Stimulated activated CD4-positive, alpha-beta T cell treated with anti-CD3 and anti-CD28 coated beads, TNF-alpha, amount 100 ng/mL, for 24 hours (primary cell): ENCODE results near the gene LILRB2.
"Not testable (repeated sequence)": the region's sequence is repeated elsewhere in the genome, so short reads cannot be mapped to it uniquely, and the experiment has no call there.

ENCODE experiments used
- DNase-seq, 3 experiments: peaks; one replicate each; pipeline ENCODE4 v3.0.0-alpha.2; 2020; ENCODE audit warnings: low read depth in 3 of 3

LILRB2 gene

DNA sequence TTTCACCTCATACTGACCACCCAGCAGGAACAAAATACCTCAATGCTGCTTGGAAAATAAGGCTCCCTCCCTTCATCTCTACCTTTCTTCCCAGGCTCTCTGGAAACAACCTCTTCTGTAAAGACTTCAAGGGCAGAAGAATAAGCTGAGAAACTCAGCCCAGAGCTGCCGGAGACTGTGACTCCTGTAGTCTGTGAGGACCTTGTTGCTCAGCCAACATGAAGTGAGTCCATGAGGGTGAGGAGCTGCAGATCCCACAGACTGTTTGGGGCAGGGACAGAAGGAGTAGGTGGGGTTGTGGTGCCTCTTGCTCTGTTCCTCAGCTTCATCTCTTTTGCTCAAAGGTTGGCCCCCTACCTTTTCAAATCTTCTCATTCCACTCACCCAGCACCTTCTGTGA is 24.2 kb upstream of the LILRB2 start:
- no peak for DNase-seq

DNA sequence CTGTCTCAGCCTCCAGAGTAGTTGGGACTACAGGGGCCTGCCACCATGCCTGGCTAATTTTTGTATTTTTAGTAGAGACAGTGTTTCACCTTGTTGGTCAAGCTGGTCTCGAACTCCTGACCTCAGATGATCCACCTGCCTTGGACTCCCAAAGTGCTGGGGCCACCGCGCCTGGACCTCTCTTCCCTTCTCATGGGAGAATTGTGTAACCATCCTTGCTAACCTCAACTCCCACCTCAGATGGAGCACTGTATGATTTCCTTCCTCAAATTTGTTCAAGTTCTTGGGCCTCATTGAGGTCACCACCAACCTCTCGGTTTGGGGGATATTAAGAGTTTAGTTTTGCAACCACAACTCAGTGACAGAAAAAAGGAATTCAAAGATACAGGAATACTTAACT is 21.3 kb upstream of the LILRB2 start:
- DNase-seq, result no peak

DNA sequence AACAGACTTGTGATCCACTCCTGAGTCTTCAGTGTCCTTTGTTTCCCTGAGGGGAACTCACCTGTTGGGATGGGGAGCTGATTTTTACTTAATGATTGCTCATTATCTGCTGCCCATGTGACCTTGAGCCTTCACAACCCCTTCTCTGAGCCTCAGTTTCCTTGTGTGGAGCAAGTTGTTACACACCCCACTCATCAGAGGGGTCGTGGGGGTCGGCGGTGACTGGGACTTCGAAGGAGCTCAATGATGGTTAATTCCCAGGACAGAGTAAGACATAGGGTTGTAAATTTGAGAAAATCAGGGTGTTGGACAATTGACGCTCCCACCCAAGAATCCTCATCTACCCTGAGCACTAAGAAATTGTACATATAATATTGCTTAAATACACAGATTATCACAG is 18.6 kb upstream of the LILRB2 start:
- DNase-seq, result no peak

DNA sequence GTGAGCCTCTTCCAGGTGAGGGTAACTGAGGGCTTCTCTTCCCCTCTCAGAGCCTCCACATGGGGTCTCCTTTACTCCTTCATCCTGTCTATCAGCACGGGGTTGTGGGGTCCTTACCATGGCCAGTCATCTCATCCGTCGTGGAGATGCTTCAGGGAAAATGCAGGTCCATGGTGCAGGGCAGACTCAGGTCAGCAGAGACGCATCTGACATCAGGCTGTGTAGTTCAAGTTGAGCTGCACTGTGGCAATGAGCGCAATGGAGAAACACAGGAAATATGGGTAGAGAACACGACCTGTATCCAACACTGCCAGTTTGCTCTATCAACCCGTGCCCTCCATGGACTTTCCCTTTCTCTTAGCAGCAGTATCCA is 18.2 kb upstream of the LILRB2 start:
- no peak for DNase-seq

DNA sequence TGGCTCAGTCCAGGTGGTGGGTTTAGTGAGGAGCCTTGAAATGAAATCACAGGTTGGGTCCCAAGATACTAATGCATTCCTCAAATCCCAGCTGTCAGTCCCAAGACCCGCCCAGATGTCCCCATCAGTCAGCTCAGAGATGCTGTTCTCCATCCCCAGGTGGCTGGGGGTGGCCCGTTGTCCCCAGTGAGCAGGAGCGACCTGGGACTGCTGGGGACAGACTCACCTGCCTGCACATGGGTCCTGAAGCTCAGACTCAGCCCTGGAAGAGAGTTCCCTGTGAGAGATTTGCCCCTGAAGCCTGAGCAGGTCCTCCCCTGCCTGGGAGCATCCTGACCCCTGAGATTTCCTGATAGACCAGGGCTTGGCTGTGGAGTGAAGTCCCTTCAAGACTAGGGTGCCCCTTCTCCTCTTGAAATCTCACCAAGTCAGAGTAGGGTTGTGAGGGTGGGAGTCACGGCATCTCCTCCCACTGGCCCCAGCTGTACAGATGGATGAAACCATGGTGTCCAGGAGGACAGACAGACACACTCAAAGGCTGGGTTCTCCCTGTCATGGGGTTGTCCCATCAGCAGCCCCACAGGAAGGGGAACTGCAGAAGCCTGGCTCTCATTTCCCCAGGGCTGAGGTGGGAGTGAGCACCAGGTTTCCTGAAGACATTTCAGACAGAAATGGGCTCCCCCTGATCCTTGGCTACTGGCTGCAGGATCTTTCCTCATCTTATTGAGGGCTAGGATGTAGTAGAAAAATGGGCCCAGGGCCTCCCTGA is 17.6 kb upstream of the LILRB2 start:
- no peak for DNase-seq

DNA sequence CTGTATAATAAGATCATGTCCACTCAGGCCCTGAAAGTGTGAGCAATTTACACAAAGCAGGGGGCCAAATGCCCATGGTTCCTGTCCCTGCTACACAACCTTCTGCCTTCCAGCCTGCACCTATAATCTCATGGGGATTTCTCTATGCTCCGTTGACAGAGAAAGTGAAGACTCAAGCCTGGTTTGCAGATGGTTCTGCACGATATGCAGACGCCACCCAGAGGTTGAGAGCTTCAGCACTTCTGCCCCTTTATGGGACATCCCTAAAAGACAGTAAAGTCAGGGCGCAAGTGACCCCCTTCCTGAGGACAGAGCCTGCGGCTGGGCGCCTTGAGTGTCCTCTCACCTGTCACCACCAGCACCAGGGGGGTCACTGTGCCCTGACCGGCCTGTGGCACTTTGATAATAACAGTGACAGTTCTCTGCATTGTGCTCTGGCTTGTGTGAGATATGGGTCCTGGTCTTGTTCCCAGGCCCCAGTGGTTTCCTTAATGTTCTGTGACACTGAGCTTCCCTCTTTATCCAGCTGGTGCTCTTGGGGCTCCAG is 16.9 kb upstream of the LILRB2 start:
- DNase-seq, result no peak

DNA sequence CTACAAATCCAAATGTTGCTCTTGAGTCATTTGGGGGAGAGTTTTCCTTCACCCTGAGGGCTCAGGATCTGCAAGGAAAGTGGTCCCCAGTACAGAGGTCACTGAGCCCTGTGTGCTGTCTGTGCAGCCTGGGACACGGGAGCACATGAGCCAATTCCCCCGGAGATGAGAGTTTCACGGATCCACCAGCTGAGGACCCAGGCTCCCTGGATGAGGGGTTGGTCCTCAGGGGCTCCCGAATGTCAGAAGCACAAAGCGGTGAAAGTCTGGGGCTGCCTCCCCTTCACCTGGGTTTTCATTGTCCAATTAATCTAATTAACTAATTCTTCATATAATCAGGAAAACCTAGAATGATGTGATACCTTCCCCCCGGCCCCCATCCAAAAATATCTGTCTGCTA is 13.6 kb upstream of the LILRB2 start:
- DNase-seq, result no peak

DNA sequence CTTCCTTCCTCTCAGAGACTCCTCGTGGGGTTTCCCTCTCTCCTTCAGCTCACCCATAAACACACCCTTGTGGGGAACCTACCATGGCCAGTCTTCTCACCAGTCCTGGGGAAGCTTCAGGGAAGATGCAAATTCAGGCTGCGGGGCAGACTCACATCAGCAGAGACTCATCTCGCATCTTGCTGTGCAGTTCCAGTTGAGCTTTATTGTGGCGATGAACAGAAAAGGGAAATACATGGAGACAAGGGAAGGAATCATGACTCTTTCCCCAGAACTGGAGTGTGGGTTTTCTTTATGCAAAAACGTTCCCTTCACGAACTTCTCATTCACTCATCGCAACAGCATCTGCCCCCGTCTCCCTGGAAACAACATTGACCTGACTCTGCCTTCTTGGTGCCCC is 8.2 kb upstream of the LILRB2 start:
- not testable (repeated sequence) for DNase-seq

DNA sequence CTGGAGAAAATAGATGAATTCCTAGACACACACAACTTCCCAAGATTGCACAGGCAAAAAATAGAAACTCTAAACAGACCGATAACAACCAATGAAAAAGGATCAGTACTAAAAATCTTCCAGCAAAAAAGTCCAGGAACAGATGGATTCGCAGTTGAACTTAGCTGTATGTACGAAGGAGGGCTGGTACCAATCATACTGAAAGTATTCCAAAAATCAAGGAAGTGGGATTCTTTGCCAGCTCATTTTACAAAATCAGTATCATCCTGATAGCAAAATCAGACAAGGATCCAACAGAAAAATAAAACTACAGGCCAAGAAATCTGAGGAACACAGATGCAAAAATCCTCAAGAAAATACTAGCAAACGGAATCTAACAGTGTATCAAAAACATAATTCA is 6.5 kb upstream of the LILRB2 start:
- no peak for DNase-seq

DNA sequence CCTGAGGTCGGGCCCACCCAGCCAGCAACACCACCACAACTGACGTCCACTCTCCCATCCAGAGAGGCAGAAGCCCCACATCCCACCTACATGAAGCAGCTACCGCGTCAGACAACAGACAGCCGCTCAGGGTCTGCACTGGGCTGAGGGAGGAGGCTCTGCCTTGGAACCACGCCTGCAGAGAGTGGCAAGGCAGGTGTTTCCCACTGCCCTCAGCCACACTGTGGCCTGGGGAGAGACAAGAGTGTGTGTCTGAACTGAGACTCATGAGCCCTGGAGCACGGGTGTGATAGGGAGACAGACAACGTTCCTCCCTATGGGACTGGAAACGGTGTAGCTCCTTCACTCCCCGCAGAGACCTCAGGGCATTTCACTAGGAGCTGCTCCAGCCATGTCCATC is 5.4 kb upstream of the LILRB2 start:
- DNase-seq, result not testable (repeated sequence)

DNA sequence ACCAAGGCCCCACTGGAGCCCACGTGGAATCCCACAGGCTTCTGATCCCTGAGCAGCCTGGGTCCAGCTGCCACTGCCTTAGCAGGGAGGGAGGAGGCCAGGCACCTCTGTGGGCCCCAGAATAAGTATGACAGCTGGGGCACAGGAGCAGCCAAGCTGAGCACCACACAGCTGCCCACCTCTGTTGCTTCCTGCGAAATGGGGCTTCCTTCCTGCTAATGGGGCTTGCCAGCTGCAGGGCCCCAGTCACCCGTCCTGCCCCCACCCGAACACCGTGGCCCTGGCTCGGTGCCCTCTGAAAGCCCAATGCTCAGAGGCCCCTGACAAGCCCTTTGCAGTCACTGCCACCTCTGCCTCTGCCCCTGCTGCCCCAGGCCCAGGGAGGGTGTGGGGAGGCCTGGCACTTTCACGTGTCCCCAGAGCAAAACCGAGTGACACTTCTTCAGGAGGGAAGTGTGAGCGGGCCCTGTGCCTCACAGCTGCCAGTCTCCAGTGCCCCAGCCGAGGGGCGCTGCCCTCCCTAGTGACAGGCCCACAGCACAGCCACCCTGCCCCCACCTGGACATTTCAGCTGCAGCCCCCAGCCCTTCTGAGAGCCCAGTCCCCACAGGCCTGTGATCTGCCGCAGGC is 4.6 kb upstream of the LILRB2 start:
- not testable (repeated sequence) for DNase-seq

DNA sequence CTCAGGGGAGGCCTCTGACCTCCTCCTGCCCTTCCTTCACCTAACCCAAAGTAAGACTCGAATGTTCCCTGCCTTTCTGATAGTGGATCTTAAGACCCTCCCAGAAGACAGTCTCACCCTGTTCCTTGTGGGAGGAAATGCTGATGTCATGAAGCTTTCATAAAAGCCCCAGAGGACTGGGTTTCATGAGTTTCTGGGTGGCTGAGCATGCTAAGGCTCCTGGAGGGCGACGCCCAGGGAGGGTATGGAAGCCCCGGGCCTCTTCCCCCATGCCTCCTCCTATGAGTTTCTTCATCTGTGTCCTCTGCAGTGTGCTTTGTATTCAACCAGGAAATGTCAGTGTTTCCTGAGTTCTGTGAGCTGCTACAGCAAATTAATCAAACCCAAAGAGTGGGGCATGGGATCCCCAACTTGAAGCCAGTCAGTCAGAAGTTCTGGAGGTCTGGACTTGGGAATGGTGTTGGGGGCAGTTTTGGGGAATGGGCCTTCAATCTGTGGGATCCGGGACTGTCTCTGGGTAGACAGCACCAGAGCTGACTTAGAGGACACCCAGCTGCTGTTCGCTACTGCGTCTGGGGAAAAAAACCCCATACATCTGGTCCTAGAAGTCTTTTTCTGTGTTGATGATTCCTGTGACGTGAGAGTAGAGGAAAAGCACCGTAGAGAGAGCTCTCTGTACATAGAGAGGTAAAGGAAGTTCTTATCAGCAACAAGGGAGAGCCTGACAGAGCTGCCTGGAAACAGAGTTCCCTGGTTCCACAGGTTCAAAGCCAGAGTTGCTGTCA is 2.0 kb upstream of the LILRB2 start:
- DNase-seq, result no peak

DNA sequence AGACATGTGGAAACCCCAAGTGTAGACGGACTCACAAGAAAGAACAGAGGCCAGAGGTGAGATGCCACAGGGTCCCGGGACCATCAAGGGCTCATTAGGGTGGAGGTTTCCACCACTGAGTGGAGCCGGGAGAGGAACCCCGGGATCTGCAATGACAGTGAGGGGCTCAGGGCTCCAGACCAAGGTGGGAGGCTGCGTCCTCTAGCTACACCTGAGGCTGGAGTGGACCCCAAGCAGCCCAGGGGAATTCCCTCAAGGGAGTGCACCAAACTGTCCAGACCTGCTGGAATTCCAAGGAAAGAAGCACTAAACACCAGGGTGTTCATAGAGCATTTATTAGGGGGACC is 792 bp upstream of the LILRB2 start:
- not testable (repeated sequence) for DNase-seq

DNA sequence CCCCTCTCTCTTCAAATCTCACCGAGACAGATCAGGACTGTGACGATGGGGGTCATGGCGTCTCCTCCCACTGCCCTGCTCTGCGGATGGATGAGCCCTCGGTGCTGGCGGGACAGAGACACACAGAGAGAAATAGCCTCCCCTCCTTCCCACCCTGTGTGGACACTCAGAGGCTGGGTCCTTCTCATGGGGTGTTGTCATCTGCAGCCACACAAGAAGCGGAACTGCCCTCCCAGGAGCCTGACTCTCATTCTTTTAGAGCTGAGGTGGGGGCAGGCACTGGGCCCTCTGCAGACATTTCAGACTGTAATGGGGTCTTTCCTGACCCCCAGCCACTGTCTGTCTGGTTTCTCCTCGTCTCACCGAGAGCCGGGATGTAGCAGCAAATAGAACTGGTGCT is 469 bp downstream of the LILRB2 start:
- not testable (repeated sequence) for DNase-seq

DNA sequence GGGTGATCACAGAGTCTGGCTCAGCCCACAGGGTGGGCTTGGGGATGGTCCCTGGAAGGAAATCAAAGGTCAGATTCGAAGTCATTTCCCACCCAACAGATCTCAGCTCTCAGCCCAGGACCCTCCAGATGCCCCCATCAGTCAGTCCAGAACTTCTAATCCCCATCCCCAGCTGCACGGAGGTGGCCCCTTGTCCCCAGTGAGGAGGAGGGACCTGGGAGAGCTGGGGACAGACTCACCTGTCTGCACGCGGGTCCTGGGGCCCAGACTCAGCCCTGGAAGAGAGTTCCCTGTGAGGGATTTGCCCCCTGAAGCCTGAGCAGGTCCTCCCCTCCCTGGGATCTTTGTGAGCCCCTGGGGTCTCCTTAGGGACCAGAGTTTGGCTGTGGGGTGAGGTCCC is 885 bp downstream of the LILRB2 start:
- not testable (repeated sequence) for DNase-seq

DNA sequence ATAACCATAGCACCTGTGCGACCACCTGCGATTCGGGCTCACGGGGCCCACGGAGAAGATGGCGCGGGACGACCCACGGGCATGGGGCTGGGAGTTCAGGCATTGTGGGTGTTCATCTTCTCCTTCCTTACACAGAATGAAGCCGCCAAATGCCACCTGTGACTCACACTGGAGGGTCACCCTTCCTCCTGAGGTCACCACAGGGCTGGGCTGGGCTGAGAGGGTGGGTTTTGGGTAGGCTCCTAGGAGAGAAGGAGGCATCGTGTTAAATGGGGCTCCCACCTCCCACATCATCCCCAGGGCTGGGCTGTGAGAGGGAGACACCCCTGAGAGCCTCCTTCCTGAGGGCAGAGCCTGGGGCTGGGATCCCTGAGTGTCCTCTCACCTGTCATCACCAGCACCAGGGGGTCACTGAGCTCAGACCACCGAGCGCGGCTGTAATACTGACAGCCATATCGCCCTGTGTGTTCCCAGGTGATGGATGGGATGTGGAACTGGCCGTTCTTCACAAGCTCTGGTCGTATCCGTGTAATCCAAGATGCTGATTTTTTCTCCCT is 1.4 kb downstream of the LILRB2 start:
- DNase-seq, result no peak

DNA sequence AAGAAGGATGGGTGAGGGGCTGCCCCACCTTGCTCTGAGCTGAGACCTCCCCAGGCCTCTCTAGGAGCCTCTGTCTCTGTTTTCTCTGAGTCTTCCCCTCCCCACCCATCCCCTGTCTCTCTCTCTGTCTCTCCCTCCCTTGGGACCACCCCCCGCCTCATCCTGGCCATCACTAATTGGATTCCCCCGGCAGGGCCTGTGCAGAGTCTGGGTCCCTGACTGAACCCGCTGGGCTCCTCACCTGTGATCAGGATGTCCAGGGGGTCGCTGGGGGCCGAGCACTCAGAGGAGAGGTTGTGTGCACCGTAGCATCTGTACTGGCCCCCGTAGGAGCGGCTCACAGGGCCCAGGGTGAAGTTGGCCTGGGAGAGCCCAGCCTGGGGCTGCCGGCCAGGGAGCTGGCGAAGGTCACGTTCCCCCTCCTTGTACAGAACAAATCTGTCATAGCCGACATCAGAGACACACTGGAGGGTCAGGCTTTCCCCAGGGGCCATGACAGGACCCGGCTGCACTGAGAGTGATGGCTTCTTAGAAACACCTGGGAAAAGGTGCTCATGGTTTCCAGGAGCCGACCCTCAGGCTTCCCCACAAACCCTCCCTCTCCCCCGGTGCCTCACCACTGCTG is 2.2 kb downstream of the LILRB2 start:
- not testable (repeated sequence) for DNase-seq

DNA sequence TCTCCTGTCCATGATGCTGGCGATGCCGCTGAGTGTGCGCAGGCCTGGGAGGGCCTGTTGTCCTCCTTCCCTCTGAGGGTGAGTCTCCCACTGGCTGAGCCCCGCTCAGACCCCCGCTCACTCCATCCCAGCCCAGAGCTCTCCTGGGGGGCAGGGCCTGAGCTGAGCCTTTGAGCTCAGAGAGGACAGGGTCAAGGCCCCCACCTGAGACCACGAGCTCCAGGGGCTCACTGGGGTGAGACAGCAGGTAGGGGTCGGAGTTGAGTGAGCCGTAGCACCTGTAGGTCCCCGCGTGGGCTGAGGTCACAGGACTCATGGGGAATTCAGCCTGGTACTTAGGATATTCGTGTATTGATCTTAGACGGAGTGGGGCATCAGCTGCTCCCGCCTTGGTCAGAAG is 2.9 kb downstream of the LILRB2 start:
- DNase-seq, result not testable (repeated sequence)

DNA sequence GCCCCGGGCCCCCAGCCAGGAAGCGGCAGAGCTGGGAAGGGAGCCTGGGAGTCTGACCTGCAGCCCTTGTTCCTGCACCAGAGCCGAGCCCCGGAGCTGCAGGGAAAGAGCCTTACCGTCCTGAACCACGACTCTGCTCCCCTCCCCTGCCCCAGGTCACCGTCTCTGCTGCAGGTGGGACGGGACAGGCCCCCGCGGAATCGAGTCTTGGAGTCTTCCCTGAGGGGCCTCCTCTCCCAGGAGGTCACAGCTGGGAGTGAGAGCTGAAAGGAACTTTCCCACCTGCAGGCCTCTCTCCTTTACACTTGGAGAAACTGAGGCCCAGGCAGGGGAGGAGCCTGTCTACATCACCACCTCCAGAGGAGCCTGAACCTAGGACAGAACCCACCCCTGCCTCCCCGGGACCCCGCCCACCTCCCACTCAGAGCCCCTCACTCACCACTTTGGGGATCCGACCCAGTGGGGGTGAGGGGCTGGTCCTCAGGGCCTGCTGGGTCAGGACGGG is 3.7 kb downstream of the LILRB2 start:
- DNase-seq, result not testable (repeated sequence)

DNA sequence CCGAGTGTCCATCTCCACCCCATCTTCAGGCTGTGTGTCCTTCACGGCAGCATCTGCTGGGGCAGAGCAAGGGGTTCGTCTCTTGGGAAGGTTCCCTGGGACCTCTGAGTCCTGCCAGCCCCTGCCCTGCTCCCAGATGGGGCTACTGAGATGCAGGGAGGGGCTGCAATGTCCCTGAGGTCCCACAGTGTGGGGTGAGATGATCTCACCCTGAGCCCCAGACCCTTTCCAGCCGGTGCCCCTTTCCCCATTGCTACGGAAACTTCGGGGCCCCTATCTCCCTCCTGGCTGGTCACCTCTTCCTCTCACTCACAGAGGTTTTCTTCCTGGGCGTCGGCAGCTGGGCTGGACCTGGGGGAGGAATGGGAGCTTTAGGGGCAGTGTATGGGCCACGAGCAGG is 5.0 kb downstream of the LILRB2 start:
- no peak for DNase-seq

DNA sequence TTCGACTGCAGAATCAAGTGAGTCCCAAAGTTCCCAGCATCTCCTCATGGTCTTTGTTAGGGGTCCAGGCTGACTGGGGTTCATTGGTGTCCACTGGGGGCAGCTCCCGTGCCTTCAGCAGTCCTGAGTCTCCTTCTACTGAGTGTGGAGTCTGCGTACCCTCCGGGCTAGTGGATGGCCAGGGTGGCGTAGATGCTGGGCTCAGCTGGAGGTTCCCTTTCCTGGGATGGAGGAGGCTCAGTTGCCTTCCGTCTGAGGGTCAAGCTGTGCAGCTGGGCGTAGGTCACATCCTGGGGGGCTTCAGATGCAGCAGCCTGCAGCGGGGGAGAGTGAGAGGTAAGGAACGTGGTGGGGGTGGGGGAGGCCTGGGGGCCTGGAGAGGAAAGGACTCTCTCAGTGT is 6.4 kb downstream of the LILRB2 start:
- not testable (repeated sequence) for DNase-seq

DNA sequence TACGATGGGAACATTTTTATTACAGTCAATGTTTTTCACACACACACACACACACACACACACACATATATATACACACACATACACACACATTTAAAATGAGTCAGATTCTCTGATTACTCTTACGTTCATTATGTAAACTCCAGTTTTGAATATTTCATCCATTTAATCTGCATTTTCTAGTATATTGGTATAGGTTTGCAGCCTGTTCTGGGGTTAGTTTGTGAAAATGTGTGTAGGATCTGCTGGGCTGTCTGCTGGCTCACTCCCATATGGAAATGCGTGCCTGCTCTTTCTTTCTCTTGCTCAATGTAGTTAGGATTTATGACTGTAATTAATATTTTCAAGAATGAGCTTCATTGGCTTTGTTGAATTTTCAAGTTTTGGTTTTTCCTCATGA is 7.1 kb downstream of the LILRB2 start:
- no peak for DNase-seq
